ENCODE data around the gene BAHD1.

GRCh38 chr15:40501487-40501886 lies 60.7 kb downstream of the BAHD1 start:
- no peak for TF ChIP-seq CTCF (IDR thresholded peaks at IDR 0.05; ENCODE audit: insufficient read depth, low read length)
- TF ChIP-seq POLR2AphosphoS5 (IDR thresholded peaks at IDR 0.05; ENCODE audit: low read depth) = no peak
- no peak for TF ChIP-seq REST (IDR thresholded peaks at IDR 0.05; ENCODE audit: insufficient replicate concordance, low read depth)
- TF ChIP-seq SPI1 (IDR thresholded peaks at IDR 0.05; ENCODE audit: borderline replicate concordance, low read depth) = no peak
